T47D (cell line): ENCODE data around the gene PGM2L1.
"Not testable (repeated sequence)": the region's sequence is repeated elsewhere in the genome, so short reads cannot be mapped to it uniquely, and the experiment has no call there.

ENCODE experiments used
- DNase-seq, 2 experiments: peaks; one replicate each; pipeline versions ENCODE4 v3.0.0 to v3.0.0-alpha.2; 2011 to 2012; ENCODE audit warnings: low read depth in 1 of 2, low spot score in 1 of 2
- JUND ChIP-seq: IDR thresholded peaks from 2 replicates; pipeline ENCODE4 v1.6.1; 2012; ENCODE audit warnings: low read depth
- in situ Hi-C: cut with HindIII; loops from 2 replicates; pipeline ENCODE4 v1.10.0; 2016; ENCODE audit warnings: low sequenced_read_pairs, low pct_unique_long_range_greater_than_20kb

PGM2L1 gene

GRCh38 chr11:74417860-74418508 lies 19.8 kb upstream of the PGM2L1 start:
- in situ Hi-C loops: no loop called here
- no peak for TF ChIP-seq JUND
- peak in 1 of 2 experiments; percentile 59 for DNase-seq

- in situ Hi-C loops: no loop called here
- peak; percentile 31 to 83 for DNase-seq
- no peak for TF ChIP-seq JUND
Observed at GRCh38 chr11:74417379-74417804, 19.2 kb upstream of the PGM2L1 start.

- in situ Hi-C loops, DNase-seq: not testable (repeated sequence)
Observed at GRCh38 chr11:74416974-74417373, 18.7 kb upstream of the PGM2L1 start.

DNA sequence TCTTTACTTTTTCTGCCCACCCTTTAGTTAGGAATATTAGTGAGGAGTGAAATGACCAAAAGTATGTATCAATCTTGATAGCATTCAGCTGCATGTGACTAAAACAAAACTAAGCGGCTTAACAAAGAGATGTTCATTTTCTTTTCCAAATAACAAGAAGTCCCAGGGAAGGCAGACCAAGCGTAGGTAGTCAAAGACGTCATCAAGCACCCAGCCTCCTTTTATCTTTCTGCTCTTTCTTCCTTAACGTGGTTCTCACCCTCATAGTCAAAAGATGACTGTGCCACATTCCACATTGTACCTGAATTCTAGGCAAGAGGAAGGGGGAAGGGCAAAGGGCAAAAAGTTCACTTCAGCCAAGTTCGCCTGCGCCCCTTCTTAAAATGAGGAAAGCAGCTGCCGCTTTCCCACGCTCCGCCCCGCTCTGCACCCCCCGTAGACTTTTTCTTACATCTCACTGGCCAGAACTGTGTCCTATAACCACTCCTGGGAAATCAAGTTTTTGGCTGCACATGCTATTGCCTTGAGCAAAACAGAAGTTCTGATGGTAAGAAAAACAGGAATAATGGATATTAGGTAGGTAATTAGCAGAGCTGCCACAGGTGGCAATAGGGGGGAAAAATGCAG lies 14.6 kb upstream of the PGM2L1 start:
- DNase-seq: no peak
- in situ Hi-C loops: no loop called here
- no peak for TF ChIP-seq JUND

DNA sequence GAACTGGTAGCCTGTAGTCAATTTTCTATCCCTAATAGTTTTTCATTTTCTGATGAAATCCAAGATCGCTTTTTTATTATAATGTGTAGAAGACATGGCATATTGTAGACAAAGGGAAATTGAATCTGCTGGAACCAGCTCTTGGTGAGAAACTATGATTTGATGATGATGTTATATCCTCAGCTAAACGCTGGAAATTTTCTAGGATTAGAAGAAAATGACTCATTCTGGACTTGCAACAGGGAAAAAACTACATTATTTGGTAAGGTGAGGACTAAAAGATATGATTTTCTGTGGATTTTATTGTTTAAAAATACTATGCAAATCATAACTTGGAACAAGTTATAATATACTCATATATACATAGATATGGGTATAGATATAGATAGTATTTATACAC lies 14.1 kb upstream of the PGM2L1 start:
- in situ Hi-C loops: no loop called here
- no peak for DNase-seq
- no peak for TF ChIP-seq JUND

GRCh38 chr11:74409633-74410032 lies 11.4 kb upstream of the PGM2L1 start:
- no peak for DNase-seq
- in situ Hi-C loops: no loop called here
- no peak for TF ChIP-seq JUND

DNA sequence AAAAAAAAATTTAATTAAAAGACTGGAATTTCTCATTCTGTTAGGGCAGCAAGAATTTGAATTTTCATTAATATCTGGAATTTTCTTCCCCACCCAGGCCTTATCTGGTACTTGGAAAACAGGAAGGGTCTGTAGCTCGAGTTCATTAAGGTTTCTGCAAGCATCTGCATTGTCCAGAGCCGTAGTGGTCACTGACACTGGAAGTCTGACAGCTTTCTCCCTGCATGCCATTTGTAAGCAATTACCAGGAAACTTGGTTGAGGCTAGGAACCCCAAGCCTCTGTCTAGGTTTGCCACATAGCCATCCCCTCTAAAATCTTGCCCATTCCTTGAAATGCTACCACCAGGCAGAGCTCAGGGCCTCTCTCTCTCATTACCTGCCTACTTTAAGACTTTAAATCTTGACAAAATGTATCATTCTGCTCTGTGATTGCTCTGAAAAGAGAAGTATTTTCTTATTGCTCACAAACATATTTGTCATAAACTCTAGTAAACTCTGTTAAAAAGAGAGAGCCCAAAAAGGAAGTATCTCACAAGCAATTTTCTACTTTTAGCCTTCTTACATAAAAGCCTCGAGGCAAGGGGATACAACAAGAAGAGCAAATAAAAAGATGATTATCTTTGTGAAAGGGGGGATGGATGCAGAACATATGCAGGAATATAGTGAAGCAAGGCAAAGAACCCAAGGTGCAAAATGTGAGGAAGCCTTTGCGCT lies 5.5 kb upstream of the PGM2L1 start:
- in situ Hi-C loops: no loop called here
- DNase-seq: no peak
- no peak for TF ChIP-seq JUND

- in situ Hi-C loops: no loop called here
- no peak for TF ChIP-seq JUND
- no peak for DNase-seq
Observed at GRCh38 chr11:74400606-74401005, 2.4 kb upstream of the PGM2L1 start.

DNA sequence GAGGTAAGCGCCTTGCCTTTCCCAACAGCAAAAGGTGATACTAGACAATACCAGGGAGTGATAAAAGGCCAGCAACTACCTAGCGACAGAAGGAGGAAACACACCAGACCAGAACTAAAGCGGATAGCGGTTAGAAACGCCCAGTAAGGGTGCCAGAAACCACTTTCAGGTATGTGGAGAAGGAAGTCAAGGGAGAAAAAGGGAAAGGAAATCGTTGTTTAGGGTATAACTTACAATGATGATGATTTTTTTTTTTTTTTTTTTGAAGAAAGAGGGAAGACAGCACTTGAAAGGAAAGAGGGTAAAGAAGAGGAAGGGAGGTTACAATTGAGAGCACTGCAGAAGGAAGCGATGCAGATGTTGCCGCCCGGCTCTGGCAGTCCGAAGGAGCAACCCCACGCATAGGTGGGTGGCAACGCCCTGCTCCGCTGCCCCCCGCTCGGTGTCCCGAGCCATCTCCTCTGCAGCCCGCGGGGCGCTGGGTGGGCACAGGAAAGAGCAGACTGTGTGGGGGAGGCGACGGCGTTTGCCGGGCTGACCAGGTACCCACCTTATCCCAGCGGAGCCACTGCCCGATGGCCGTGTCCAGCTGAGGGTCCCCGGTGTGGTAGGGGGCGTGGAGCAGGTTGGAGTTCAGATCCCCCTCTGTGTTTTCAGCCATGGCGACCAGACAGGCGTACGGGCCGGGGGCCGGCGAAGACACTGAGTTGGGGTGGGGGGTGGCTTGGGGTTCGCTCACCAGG lies 561 bp downstream of the PGM2L1 start:
- peak; percentile 63 to 65 for DNase-seq
- in situ Hi-C loops: no loop called here
- no peak for TF ChIP-seq JUND

GRCh38 chr11:74392256-74392655 lies 6.0 kb downstream of the PGM2L1 start:
- no peak for DNase-seq
- in situ Hi-C loops: no loop called here
- TF ChIP-seq JUND: no peak

DNA sequence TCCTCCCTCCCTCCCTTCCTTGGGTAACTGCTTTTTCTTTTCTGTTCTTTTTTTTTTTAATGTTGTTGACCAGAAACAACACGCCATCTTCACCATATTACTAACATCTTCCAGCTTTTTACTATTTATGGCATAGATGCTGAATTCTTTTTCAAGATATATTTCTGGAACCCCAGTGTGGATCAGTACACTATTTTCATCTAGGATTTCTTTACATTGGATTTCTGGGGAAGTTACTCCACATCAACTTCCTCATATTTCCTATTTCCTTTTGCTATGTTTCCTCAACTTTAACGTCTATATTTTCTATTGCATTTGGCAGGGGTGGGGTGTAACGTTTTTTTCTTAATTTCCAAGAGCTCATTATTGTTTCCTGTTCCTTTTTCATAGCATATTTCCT lies 7.0 kb downstream of the PGM2L1 start:
- DNase-seq: no peak
- TF ChIP-seq JUND: no peak

DNA sequence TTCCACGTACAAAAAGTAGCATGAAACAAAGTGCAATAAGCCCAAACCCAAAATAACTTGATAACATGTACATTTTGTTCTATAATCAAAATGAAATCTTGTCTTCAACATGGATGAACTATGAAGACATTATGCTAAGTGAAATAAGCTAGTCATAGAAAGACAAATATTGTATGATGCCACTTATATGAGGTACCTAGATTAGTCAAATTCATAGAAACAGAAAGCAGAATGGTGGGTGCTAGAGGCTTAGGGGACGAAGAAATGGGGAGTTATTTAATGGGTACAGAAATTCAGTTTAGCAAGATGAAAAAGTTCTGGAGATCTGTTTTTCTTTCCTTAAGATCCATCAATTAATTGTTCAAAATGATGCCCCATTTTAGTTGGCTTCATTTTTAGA lies 7.5 kb downstream of the PGM2L1 start:
- DNase-seq: no peak
- no peak for TF ChIP-seq JUND
- in situ Hi-C loops: no loop called here

More for the DNA sequence above, 7.0 kb downstream of the PGM2L1 start:
- in situ Hi-C loops: no loop called here
